Forelimb muscle (tissue), 1 donor: ENCODE results near the gene LPP. TPM values are rescaled to one million over a fixed set of nuclear protein-coding genes. Genes with fewer than 3 reads are reported as not detected.

Experiments used
- DNase-seq: peaks from one replicate; pipeline ENCODE4 v3.0.0-alpha.2; 2013; ENCODE audit warnings: low read depth
- polyA plus RNA-seq: library from polyadenylated mRNA; unstranded; fragments of 120-200 nt; gene quantifications from one replicate; pipeline ENCODE4 v1.2.1, GENCODE V29; 2013; ENCODE audit not compliant: insufficient read length

The LPP gene
- polyA plus RNA-seq, 1 donor = 12.4 TPM

GRCh38 chr3:188220097-188220788, 66.3 kb downstream of the LPP start:
- no peak for DNase-seq

GRCh38 chr3:188220988-188221818, 67.2 kb downstream of the LPP start:
- DNase-seq = no peak

GRCh38 chr3:188223936-188224335, 70.0 kb downstream of the LPP start:
- no peak for DNase-seq

- no peak for DNase-seq
These were observed 73.5 kb downstream of the LPP start for GRCh38 chr3:188227442-188227841.

- no peak for DNase-seq
These were observed 75.2 kb downstream of the LPP start for GRCh38 chr3:188229177-188229576.

- no peak for DNase-seq
These were observed 75.8 kb downstream of the LPP start for GRCh38 chr3:188229726-188230125.

GRCh38 chr3:188230962-188231361, 77.0 kb downstream of the LPP start:
- no peak for DNase-seq

- DNase-seq = no peak
These were observed 77.5 kb downstream of the LPP start for GRCh38 chr3:188231456-188231855.

GRCh38 chr3:188232656-188233055, 78.7 kb downstream of the LPP start:
- DNase-seq = no peak

GRCh38 chr3:188233320-188233719, 79.4 kb downstream of the LPP start:
- no peak for DNase-seq

- DNase-seq = no peak
These were observed 80.2 kb downstream of the LPP start for GRCh38 chr3:188234132-188234531.

- DNase-seq = no peak
These were observed 82.3 kb downstream of the LPP start for GRCh38 chr3:188236271-188236670.

GRCh38 chr3:188239035-188239434, 85.1 kb downstream of the LPP start:
- DNase-seq = no peak

- no peak for DNase-seq
These were observed 85.6 kb downstream of the LPP start for GRCh38 chr3:188239577-188239976.

GRCh38 chr3:188240189-188240981, 86.4 kb downstream of the LPP start:
- no peak for DNase-seq

GRCh38 chr3:188241072-188241471, 87.1 kb downstream of the LPP start:
- no peak for DNase-seq

GRCh38 chr3:188241883-188242282, 87.9 kb downstream of the LPP start:
- DNase-seq = no peak

GRCh38 chr3:188242436-188243123, 88.6 kb downstream of the LPP start:
- DNase-seq = no peak

GRCh38 chr3:188243124-188243795, 89.3 kb downstream of the LPP start:
- DNase-seq = no peak

GRCh38 chr3:188244395-188244861, 90.5 kb downstream of the LPP start:
- DNase-seq = no peak

GRCh38 chr3:188246905-188247304, 92.9 kb downstream of the LPP start:
- DNase-seq = no peak
